HG02623 (cell line): ENCODE measurements around the gene ALAS1.
"Not testable (repeated sequence)": the region's sequence is repeated elsewhere in the genome, so short reads cannot be mapped to it uniquely, and the experiment has no call there.

Experiments
- ATAC-seq: cut with Tn5 transposase; IDR thresholded peaks from one replicate; pipeline ENCODE4 v1.9.1; 2021; ENCODE audit warnings: moderate library complexity; ENCODE audit not compliant: unreplicated experiment

ALAS1 gene

GRCh38 chr3:52176951-52177700 lies 20.8 kb upstream of the ALAS1 start:
- no peak for ATAC-seq

- no peak for ATAC-seq
Measured at GRCh38 chr3:52177701-52178042, 20.3 kb upstream of the ALAS1 start.

- ATAC-seq, result not testable (repeated sequence)
Measured at GRCh38 chr3:52178126-52178525, 19.8 kb upstream of the ALAS1 start.

GRCh38 chr3:52178537-52178936 lies 19.4 kb upstream of the ALAS1 start:
- no peak for ATAC-seq

- ATAC-seq, result no peak
Measured at GRCh38 chr3:52181543-52181942, 16.4 kb upstream of the ALAS1 start.

GRCh38 chr3:52182196-52182595 lies 15.8 kb upstream of the ALAS1 start:
- no peak for ATAC-seq

- no peak for ATAC-seq
Measured at GRCh38 chr3:52182691-52183090, 15.3 kb upstream of the ALAS1 start.

- ATAC-seq, result no peak
Measured at GRCh38 chr3:52183786-52184445, 14.0 kb upstream of the ALAS1 start.

GRCh38 chr3:52184690-52185089 lies 13.3 kb upstream of the ALAS1 start:
- ATAC-seq, result no peak

GRCh38 chr3:52185311-52185710 lies 12.6 kb upstream of the ALAS1 start:
- no peak for ATAC-seq

- ATAC-seq, result no peak
Measured at GRCh38 chr3:52185837-52186236, 12.1 kb upstream of the ALAS1 start.

- ATAC-seq, result no peak
Measured at GRCh38 chr3:52186729-52187128, 11.2 kb upstream of the ALAS1 start.

- no peak for ATAC-seq
Measured at GRCh38 chr3:52188556-52188955, 9.4 kb upstream of the ALAS1 start.

GRCh38 chr3:52190294-52191074 lies 7.5 kb upstream of the ALAS1 start:
- ATAC-seq, result no peak

- ATAC-seq, result no peak
Measured at GRCh38 chr3:52191663-52192062, 6.3 kb upstream of the ALAS1 start.

GRCh38 chr3:52193065-52193464 lies 4.9 kb upstream of the ALAS1 start:
- ATAC-seq, result no peak

- no peak for ATAC-seq
Measured at GRCh38 chr3:52194485-52195290, 3.3 kb upstream of the ALAS1 start.

GRCh38 chr3:52195291-52195597 lies 2.7 kb upstream of the ALAS1 start:
- no peak for ATAC-seq

GRCh38 chr3:52195823-52196331 lies 2.1 kb upstream of the ALAS1 start:
- ATAC-seq, result no peak

GRCh38 chr3:52196977-52197376 lies 983 bp upstream of the ALAS1 start:
- no peak for ATAC-seq

GRCh38 chr3:52197499-52197841 lies 490 bp upstream of the ALAS1 start:
- ATAC-seq, result no peak
